Measurements from ENCODE around the gene CA4.
A peak's percentile ranks its signal among the peaks of the same experiment; 100 is the strongest.

The CA4 gene

DNA sequence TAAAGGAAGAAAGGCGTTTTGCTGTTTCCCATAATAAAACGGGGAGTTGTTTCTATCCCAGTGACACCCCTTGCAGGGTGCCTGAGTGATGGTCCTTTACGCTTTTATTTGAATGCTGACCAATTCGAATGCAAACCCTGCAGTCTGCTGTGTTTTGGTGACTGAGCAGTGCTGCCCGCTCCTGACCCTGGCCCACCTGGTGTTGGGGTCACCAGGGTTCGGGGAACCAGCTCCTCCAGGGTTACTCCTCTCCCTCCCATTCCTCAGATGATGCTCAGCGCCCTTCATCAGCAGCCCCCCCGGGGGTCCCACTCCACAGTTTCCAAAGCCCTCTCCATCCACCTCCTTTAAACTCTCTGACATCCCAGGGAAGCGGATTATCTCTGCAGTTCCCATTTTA lies 6.0 kb downstream of the CA4 start:
- DNase-seq, result no peak

DNA sequence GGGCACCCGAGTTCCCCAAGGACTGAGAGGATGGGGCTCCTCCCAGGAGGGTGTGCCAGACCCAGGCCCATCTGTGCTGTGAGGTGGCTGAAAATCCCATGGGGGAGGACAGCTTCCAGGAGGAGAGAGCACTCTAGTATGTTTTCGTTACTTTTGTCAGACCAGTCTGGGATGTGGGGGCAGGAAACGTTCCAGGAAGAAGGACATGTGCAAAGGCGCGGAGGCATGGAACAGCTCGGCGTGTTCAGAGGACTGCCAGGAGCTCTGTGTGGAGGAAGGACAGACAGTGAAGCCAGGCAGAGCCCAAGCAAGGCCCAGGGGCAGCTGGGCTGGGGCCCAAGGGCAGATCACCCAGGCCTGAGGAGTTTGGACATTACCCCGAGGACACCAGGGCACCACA lies 7.0 kb downstream of the CA4 start:
- no peak for DNase-seq

DNA sequence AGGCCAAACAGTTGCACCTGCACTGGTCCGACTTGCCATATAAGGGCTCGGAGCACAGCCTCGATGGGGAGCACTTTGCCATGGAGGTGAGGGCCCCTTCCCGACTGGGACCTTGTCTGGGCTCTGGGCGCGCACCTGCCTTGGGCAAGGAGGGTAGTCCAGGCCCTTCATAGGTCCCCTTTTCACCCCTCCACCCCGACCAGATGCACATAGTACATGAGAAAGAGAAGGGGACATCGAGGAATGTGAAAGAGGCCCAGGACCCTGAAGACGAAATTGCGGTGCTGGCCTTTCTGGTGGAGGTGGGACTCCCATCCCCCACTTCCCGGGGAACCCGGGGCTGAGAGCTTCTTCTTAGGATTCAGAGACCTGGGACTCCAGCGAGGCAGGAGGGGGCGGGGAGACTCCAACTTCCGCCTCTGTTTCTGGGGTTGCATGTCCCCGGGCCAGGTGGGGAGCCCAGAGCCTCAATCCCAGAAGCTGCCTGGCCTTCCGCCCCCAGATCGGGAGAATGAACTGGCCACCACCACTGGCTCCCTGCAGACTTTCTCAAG lies 7.8 kb downstream of the CA4 start:
- DNase-seq, result no peak

DNA sequence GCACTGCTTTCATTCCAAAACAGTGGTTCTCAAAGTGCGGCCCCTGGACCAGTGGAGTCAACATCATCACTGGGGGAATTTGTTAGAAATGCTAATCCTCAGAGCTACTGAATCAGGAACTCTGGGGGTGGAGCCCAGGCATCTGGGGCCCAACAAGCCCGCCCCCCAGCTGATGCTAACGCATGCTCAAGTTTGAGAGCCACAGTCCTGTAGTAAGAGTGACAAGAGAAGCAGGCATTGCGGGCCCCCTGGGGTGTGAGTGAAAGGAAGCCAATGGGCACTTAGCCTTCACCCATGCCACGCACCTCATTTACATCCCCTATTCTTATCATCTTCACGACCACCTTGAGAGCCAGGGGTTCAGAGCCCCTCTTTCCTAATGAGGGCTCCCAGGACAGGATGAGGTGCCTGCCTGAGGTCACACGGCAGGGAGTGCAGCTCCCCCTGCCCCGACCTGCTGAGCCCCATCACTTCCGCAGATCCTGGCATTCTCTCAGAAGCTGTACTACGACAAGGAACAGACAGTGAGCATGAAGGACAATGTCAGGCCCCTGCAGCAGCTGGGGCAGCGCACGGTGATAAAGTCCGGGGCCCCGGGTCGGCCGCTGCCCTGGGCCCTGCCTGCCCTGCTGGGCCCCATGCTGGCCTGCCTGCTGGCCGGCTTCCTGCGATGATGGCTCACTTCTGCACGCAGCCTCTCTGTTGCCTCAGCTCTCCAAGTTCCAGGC lies 9.1 kb downstream of the CA4 start:
- DNase-seq, result no peak

DNA sequence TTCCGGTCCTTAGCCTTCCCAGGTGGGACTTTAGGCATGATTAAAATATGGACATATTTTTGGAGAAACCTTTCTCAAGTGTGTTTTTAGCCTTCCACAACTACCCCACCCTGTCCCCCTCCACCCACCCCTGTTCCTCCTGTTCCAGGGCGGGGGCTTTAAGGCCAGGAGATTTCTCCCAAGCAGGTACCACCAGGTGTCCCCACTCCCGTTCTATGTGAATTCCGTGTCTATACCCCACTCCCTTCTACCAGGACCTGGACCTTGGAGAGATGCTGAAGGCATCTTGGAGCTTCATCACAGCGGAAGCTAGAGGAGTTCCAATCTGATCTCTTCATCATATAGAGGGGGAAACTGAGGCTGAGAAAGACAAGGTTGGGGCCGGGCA lies 9.7 kb downstream of the CA4 start:
- DNase-seq, result no peak

DNA sequence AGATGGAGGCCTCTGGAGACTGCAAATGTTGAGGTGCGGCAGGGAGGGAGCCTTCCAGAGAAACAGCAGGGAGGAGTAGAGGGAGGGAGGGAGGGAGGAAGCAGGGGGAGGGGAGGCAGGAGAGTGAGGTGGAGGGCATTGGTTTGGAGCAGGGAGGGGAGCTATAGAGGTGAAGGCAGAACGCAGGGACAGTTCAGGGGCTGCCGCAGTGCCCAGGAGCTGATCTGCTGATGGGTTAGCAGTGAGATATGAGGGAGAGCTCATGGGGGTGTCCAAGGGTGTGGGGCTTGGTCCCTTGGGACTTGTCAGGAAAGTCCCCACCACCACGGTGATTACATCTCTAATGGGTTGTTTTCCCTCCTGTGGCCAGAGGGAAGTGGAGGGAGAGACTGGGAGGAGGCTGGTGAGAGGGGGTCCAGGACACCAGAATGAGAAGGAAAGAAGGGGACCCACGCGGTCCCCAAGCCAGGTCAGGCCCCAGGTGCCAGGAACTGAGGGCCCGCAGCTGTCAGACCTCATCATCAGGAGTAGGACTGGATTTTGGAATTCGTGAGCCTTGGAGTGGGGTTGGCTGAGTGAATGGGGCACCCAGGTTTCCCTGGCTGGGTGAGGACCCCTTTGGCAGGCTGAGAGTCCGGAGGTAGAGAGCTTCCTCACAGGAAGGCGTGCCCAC lies 11.2 kb downstream of the CA4 start:
- no peak for DNase-seq

DNA sequence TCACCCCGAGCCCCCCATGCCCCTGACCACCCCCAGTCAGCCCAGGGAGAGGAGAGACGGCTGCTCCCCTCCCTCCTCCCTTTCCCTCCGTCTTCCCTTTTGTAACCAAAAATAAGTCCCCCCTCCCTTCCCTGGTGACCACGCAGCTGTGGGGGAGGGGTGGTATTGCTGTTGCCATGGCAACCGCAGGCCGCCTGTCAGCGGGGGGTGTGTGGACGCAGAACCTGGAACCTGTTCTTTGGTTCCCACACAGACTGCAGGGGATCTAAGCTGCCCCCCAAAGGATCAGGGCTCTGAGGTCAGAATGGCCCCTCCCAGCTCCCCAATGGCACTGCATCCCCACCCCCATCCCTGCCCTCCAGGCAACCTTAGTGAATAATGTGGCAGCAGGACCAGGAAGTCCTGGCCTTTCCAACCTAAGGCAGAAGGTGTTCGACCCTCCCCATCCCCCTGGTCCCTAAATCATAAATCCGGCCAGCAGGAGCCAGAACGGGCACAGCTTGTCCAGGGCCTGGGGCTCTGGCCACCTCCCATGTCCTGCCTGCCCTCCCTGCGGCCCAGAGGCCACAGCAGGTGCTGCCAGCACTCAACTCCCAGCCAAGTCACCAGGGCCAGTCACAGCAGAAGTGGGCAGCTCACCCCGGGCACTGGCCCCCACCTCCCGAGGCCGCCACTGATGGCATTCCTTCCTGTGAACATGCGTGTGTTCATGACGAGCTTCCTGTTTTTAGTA lies 12.0 kb downstream of the CA4 start:
- DNase-seq, result no peak

DNA sequence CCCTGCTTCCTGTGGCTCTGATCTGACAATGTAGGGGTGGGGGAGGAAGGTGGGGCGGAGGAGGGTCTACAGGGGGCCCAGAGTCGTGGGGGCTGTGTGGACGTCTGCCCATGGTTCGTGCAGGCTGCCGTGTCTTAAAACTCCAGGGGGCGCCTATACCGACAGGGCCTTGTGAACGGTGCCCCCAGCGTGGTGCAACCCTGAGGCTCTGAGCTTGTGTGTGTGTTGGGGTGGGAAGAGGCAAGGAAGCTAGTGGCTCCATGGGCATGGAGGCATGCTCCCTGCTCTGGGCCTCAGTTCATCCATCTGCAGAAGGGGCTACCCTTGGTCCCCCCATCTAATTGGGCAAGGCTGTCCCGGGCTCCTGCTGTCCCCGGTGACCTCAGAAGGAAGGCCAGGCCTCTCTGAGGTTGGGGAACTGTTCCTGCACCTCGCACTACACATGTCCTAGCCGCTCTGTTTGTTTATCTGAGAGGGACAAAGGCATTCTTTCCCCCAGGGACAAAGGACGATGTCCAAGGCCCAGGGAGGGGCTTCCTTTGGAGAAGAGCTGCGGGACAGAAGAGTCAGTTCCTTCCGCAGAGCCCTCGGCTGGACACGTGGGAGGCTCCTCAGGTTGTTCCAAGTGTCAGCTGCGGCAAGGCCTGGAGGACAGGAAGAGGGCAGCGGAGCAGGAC lies 13.5 kb downstream of the CA4 start:
- peak; percentile 28 for DNase-seq

DNA sequence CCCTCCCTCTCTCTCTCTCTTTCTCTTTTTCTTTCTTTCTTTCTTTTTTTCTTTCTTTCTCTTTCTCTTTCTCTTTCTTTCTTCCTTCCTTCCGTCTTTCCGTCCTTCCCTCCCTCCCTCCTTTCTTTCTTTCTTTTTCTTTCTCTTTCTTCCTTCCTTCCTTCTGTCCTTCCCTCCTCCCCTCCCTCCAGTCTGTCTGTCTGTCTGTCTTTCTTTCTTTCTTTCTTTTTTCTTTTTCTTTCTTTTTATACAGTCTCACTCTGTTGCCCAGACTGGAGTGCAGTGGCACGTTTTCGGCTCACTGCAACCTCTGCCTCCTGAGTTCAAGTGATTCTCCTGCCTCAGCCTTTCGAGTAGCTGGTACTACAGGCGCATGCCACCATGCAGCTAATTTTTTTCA lies 14.4 kb downstream of the CA4 start:
- no peak for DNase-seq

DNA sequence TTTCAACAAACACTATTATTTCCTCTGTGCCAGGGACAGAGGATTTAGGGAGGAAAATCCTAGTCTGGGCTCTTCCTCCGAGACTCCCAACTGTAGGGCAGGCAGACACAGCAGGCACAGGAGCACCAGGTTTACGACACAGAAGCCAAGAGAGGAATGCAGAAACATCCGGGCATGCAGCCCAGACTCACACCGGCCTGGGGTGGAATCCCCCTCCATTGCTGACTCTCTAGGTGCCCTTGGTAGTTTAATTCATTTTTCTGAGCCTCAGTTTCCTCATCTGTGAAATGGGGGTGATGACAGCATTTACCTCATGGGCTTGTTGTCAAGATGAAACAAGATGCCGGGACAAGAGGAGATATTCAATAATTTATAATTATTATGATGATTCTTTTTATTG lies 14.9 kb downstream of the CA4 start:
- DNase-seq, result no peak

DNA sequence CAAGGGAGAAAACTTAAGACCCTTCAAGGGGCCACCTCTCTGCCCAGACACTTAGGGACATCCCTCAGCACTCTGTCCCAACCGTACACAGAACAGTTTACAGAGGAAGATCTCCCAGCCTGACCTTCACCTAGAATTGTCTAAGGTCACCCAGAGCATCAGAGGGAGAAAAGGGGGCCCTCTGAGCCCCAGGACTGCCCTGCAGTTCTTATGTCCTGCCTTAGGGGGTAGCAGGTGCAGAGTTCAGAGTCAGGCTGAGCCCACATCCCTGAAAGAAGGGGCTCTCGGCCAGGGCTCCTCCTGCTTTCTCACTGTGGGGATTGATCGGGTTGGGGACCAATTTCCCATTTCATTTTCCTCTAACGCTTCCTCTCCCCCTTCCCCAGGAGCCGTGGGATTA lies 15.4 kb downstream of the CA4 start:
- DNase-seq, result peak; percentile 15

DNA sequence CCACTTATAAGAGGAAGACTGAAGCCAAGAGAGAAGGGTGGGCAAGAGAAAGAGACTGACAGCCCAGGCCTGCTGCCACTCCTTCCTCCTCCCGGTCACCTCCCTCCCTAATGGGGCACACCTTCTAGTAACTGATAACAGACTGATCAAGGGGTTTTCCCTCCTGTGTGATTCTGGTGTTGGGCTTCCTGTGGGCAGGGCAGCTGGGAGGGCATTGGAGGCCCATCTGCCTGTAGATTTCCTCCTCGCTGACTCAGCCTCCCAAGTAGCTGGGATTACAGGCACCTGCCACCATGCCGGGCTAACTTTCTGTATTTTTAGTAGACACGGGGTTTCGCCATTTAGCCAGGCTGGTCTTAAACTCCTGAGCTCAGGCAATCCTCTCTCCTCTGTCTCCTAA lies 16.2 kb downstream of the CA4 start:
- no peak for DNase-seq

DNA sequence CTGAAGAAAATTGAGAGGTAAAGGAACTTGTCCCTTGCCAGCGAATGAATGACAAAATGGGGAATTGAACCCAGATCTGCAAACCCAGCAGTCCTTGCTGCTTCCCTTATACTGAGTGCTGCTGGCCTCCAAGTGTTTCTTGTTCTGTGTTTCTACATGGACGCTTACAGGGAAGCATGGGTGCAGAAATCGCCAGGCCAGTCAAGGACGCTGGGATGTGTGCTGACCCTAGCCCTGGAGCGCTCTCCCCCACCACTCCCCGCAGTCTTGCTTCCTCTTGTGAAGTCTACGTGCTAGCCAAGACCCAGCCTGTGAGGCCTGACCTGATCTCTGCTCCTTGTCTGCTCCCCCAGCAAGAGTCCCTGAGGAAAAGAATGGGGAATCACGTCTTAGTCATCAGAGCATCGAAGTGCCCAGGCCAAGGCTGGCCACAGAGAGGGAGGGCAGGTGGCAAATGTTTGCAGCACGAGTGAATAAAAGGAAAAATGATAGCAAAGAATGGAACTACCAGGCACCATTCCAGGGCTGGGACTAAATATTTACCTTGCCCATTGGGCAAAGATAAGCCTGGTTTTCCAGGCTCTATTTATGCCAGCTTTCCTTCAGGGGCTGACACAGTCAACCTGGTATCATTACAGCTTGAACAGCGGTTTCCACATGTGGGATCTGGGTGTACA lies 17.4 kb downstream of the CA4 start:
- DNase-seq, result peak; percentile 17

DNA sequence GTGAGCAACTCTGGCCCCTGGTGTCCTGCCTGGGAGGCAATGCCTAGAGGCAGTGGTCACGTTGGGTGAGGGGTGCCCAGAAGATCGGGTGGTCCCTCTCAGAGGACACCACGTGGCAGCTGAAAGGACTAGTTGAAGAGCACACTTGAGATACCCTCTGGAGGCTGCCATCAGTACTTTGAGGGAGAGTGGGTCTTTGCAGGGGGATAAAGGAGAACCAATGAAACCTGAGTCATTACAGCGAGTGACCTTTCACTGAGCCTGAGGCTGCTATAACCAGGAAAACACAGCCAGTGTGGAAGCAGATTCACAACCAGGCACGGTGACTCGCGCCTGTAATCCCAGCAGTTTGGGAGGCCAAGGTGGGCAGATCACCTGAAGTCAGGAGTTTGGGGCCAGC lies 18.9 kb downstream of the CA4 start:
- peak; percentile 3 for DNase-seq

DNA sequence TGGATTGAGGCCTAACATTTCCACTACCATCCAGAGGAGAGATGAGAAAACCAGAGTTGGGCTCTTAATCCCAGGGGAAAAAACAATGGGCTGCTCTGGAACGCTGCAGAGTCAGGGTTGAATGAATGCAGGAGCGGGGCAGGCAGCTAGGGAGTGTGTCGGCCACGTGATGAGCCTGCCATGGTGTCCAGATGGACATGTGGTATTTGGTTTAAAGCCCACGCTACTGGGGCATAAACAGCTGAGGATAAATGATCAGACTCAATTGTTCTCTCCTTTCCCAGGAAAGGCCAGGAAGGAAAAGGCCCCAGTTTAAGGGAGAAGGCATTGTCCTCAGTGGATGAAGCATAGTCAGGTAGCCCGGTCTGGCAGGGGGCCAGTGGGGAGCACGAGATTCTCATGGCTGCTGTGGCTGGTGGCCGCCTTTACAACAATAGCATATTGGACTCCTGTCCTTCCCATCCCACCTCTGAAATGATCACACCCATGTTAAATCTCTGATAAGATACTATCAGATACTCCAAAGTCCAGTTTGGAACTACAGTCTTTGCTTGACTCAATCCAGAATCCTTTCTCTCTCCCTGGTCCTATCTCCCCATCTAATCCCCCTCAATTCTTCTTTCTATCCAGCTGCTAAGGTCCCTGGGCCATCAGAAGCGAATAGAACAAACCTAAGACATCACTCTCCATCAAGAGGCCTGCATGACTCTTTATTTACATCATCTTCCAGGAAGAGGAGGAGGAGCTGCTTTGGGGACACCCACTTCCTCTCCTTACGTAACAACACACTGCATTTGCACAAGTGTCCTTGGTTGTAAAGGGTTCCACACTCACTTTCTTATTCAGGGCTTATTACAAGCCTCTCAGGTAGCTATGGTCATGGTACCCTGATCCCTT lies 20.4 kb downstream of the CA4 start:
- DNase-seq, result peak; percentile 35

DNA sequence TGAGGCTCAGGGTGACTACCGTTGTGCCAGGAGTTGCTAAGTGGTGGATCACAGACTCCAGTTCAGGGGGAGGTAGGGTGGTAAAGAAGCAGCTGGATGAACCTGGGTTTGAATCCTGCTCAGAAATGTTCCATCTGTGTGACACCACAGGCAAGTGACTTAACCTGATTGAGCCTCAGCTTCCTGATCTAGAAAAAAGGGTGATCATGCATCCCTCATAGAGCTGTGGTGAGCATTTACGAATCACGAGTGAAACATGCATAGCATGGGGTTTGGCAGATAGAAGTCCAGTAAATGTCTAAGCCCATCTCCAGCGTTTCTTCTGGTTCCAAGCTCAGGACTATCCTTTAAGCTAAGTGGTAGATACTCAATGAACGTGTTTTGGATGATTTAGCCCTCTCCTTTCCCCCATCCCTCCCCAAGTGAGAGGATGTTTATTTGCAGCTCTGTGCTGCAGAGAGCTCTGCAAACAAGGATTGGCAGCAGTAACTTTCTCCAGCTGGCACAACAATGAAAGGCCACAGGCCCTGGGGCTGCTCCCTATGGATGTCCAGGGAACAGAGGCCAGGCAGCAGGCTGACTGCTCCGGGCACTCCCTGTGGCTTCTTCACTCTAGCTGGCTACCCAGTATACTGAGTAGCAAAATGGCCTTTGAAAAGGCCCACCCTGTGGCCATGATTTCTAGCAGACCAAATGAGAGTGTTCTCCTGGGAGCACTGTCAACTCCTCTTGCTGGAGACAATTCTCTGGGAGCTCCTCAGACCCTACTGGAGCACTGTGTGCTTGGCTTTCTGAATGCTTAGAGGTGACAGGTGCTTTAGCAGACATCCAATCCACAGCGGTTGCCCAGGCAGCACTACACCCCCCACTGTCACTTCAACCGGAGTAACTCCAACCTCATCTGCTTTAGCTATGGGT lies 21.3 kb downstream of the CA4 start:
- DNase-seq, result peak; percentile 7

DNA sequence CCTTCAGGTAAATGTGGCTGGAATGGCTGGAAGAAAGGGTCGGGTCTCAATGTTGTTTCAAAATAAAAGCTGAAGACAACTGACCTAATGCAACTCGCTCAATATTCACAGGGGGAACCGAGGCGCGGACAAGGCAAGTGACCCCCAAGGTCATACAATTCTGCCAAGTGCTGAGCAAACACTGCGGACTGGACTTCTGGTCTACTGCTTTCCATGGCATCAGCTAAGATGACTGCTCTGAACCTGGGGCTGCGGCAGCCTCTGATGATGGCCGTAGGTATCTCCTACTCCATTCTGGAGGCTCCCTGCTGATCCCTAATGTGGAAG lies 21.9 kb downstream of the CA4 start:
- peak; percentile 12 for DNase-seq

DNA sequence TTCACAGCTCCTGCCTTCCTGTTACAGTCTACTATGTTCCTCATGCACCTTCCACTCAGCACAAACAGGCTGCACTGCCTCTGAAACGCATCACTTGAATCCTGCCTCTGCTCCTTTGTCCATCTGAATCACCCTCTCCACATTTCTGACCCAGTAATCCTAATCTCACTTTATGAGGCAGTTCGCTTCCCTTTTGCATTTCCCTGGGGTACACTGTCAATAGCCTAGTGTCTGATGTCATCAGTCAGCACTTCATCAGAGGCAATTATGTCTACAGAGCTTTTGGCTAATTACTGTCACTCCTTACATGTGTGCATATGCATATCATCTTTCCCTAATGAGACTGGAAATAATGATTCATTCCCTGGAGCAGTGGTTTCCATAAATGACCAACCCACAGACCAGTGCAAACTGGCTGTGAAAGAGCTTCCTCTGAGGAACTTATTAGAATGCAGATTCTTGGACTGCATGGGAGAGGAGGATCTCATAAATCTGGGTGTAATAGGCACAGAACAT lies 23.6 kb downstream of the CA4 start:
- DNase-seq, result peak; percentile 3

DNA sequence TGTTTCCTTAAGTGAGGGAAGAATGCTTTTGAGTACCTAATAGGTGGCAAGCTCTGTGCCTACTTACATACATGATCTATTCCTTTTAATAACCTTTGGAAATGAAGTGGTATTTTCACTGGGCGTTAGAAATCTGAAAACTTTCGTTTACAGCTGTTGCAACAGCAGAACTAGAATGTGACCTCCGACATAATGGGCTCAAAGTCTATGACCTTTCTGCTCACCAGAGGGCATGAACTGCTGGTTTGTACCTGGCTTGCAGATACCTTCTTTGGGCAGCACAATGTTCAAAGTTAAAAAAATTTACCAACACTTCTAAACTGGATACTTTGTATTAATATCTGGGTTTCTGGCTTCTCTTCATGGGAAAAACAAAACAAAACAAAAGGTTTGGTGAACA lies 24.3 kb downstream of the CA4 start:
- no peak for DNase-seq

DNA sequence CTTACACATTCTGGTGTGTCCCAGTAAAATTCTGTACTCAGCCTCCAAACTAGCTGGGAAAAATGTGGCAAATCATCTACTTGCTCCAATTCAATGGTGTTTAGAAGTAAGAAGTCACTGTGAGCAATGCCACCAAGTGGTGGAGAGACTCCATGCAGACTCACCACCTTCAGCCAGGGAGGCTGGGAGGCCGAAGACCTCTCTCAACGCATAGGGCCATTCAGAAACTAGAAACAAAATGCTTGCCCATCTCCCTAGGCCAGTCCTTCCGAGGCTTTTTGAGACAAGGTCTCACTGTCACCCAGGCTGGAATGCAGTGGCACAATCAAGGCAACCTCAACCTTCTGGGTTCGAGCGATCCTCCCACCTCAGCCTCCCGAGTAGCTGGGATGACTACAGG lies 25.0 kb downstream of the CA4 start:
- peak; percentile 41 for DNase-seq
